NOMO-1 treated with dmso at 0.1 percent for 144 hours (cell line): Measurements from ENCODE around the gene ZNF474.

Experiments
- DNase-seq: peaks from one replicate; lab custom pipeline; 2025; ENCODE audit not compliant: unreplicated experiment; lab: John Stamatoyannopoulos, UW

ZNF474 gene

DNA sequence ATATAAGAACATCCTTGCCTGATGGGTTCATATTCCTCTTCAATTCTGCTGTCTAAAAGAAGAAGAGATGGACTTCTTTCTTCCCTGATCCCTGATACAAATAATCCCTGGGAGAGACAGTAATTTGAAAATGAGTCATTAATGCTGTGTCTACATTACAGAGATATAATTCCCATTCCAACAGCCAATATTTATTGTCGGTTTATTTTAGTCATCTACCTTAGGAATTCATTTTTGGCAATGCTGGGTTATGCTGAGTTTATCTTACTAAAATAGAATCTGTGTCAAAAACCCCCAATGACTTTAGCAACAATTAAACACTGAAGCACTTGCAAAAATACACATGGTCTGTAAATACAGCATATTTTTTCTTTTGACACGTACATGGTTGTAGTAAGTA lies 23.9 kb downstream of the ZNF474 start:
- DNase-seq = no peak

DNA sequence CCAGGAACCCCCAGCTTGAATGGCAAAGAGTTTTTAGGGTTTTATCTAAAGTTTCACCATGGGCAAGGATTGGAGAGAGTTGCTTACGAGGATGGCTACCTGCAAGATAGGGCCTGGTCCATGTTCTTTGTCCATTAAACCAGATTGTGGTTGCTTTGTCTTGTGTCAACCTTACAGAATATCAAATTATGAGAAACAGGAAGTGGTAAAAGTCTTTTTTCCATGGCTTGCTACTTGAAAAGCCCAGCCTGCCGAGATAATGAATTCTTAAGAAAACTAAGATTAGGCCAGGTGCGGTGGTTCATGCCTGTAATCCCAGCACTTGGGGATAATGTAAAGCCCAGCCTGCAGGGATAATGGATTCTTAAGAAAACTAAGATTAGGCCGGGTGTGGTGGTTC lies 24.4 kb downstream of the ZNF474 start:
- no peak for DNase-seq

DNA sequence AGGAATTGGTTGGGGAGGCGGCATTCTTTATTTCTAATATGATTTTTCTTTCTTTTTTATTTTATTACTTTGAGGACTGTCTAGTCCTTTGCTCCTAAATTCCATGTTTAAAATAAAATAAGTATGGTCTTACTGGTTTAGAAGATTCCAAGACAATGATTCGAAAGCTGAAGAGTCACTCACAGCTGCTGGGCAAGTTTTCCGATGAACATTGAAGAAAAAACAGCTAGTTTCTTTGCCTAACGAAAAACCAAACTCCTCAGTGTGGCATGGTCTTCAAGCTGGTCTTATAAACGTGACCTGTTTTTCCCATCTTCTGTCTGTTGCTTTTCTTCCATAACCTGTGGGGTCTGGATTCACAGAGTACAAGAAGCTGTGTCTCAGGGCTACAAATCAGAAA lies 25.1 kb downstream of the ZNF474 start:
- no peak for DNase-seq

DNA sequence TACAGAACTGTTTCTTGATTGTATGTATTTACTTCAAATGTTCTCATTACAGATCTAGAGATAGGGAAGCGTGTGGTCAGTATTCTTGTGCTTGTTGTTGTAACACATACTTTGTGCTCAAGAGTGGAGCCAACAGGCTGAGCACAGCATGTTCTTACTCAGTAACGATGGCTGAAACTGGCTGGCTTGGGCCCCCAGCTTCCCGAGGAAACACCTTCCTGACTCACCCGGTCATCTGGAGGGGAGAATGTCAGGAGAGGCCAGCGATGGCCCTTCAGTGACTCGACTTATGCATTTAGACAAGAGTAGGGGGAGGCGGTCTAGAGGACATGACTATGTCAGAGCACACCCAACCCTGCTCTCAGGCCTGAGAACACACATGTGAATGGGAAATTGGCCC lies 25.6 kb downstream of the ZNF474 start:
- DNase-seq = no peak

DNA sequence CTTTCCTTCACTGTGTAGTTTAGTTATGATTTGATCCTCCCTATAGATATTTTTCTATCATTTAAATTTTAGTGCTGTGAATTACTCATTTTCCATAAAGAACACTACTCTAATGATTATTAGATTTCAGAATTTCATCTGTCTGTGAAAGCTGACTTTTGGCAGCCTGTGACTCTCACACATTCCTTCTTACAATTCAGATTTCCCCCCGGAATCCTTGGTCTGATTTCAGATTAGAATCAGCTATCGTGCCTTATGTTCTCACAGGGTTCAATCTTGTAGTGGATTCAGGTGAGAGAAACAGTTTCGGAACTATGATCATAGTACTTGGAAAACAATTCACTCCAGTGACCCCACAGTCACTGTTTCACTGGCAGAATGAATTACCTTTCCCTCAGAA lies 26.2 kb downstream of the ZNF474 start:
- DNase-seq = no peak

DNA sequence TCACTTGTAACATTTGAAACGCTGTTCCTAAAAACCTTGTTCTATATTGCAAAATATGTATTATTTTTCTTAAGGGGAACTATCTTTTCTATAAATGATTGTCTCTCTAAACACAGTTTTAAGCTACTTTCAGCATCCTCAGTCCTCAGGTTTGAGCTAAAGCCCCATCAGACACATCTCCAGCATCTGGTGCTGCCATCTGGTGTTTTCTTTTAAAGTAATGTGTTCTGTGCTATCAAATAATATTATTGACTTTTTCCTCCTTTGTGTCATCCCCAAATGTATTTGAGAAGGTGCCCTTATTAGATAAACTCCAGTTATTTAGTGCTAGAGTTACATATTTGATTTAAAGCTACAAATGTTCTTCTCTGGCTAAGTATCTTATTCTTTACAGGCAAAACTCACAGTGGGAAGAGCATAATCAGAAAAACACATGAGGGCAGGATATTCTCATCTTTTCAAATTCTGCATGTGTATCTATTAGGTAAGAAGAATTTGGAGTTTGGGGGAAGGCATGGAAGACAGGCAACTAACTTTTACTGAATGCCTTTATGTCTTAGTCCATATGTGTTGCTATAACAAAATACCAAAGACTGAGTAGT lies 27.5 kb downstream of the ZNF474 start:
- no peak for DNase-seq

DNA sequence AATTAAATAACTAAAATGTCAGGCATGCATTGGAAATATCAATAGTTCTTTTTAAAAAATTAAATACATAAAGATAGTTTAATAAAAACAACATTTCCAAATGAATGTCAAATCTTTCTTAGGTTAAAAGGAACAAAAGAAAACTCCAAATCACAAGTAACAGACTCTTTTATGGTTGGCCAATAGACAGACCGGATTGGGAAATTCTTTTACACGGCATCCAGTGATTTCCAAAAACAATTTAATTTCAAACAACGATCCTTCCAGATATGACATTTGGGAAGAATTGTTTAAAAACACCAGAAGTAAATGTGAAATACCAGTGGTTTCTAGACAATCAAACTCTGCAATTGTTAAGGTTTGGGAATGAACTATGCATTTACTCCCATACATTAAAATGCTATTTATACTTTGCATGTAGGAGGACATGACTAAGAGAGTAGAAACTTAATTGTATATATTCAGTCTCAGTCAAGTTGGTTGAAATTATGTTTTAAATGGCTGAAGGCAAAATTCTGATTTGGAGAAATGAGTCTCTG lies 32.8 kb downstream of the ZNF474 start:
- DNase-seq = no peak

DNA sequence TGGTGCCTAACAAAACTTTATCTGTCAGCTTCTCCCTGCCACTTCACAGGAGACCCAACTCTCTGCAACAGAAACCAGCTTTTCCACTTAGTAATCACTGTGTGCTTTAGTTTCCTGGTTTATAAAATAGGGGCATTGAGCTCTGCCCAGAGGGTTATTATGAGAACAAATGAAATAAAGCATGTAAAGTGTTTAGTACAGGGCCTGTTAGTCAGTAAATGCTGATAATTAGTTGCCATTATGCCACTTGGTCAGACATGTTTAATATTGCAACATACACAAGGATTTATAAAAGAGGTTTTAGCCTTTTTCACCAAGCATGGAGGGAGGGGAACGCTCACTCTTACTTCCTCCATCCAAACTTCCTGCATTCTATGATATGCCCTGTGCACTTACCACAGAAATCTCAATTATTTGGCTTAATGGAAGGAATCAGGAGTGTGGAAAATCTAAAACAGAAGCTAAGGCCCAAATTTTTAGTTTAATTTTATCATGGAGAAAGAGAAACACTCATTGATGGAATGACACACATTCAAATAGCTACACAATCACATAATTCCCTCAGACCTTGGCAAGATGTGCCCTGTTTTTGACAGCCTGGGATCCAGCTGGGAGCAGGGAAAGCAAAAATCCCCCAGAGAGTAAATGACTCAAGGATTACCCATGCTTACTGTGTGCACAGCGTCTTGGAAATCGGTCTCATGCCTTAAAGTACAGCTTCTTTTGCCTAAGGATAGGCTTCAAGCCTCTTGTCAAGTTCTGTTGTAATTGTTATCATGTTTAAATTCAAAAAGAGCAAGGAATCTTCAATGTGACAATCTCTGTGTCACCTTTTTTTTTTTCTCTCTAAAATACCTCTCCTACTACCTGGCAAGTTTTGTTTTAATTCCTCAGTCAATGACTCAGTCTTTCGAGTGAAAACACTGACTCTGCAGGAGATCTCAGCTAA lies 34.0 kb downstream of the ZNF474 start:
- DNase-seq = no peak

DNA sequence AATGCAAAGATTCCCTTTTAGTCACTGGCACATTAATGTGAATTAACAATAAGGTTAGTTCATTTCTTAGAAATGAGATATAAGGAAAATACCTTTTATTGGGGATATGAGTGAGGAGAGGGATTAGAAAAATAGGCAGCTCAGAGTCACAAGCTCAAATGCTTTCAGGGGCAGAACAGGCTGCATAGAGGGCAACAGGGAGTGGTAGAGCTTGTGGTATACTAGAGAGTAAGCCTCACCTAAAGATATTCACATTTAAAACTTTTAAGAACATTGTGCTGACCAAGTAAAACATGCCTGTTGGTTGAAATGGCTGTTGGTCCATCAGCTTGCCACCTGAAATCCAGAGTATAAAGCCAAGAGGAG lies 34.7 kb downstream of the ZNF474 start:
- no peak for DNase-seq

DNA sequence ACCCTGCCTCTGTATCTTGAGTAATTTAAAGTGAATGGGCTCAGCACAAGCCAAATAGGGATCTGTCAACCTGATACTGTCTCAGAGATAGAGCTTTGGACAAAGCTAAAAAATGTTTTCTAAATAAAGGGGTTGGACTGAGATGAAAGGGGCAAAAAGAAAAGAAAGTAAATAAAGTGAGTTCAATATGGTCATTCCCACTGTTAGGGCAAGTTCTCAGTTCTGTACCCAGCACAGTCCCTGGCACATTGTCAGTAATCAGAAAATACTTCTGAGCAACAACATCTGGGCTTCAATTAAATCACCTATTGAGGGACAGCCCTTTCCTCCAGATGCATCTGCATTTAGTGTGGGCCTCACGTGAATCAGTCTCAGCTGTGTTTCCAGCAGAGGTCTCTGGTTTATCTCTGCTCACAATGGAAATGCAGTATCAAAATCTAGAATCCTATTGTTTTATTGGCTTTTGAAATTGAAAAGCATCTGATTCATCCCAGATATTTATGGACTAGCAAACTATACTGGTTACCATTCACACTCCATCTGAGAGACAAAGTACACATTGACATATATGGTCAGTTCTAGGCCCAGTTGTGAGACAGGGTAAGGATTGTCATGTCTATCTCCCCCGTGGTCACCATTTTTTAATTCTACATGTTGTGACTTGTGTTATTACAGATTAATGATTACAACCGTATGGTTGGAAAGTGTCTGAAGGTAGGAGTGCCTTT lies 35.6 kb downstream of the ZNF474 start:
- DNase-seq = no peak

DNA sequence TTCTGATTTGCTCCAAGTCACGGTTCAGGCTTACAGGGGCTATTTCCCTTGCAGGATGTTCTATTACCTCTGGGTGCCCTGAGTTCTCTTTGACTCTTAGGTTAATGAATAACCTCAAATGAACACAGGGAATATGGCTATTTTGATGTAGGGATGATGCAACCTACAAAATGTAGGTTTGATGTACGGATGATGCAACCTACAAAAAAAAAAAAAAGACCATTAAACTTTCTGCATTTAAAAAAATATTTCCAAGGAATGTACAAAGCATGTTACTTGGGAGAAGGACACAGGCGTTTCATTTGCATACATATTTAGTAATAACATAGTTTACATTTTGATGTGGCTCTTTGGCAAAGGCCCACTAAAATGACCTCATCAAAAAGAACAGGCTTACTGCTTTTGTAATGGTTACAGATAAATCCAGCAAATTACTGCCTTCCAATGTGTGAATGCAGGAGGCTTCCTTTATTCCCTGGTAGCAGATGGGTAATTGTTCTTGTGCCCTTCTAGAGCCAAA lies 36.3 kb downstream of the ZNF474 start:
- no peak for DNase-seq

DNA sequence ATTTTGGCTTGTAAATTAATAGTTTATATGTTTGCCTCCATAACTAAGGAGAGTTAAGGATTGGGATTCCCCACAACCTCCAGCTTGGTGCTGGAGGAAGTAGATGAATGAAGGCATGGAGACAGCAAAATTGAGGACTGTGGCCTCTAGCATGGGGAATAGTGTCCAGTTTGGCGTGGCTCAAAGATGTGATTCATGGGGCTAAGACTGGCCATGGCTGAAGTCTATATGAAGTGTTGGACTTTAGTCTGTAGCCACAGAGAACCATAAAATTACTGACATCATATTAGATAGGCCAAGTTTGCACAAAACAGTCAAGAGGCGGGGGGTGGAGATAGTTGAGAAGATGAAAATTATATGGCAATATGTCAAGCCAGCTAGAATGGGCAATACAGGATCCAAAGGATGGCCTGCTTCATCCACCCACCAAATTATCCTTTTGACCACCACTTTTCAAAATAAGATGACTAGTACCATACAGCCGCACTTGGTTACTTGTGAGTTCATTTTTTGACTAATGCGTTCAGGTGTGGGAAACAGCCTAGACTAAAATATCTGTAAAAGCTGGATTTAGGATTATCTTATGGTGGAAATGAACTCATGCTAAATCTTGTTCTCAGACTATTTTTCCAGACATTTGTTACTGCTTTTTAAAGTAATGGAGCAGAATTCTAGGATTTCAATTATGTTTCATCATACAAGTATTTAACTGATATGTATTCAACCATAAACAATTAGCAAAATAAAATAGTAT lies 40.2 kb downstream of the ZNF474 start:
- DNase-seq = no peak

DNA sequence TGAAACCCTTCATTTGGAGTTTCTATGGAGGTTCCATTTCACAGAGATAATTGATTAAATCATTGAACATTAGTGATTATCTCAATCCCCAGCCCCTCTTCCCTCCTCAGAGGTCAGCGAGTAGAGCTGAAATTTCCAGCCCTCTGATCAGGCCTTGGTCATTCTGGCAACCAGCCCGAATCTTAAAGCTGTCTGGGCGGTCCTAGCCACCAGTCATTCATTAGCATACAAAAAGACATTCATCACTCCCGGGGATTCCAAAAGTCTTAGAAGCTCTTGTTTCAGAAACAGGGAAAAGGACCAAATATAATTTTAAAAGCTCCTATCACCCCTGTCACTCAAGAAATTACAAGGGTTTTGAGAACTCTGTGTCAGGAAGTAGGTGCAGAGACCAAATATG lies 41.3 kb downstream of the ZNF474 start:
- DNase-seq = no peak

DNA sequence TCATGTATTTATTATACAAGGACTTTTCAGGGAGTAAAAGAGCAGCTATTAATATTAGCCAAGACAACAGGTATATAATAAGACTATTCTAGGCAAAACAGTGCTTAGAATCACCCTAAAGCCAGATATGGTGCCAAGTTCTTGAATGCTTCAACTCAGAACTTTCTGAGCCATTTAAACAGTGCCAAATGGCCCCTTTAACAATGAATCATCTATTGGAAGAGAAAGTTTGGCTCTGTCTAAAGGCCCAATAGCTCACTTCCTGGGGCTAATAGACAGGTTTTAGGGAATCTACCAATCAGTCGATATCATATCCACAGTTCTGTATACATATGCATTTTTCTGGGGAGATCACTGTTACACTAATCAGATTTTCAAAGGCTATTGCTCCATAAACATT lies 42.9 kb downstream of the ZNF474 start:
- no peak for DNase-seq

DNA sequence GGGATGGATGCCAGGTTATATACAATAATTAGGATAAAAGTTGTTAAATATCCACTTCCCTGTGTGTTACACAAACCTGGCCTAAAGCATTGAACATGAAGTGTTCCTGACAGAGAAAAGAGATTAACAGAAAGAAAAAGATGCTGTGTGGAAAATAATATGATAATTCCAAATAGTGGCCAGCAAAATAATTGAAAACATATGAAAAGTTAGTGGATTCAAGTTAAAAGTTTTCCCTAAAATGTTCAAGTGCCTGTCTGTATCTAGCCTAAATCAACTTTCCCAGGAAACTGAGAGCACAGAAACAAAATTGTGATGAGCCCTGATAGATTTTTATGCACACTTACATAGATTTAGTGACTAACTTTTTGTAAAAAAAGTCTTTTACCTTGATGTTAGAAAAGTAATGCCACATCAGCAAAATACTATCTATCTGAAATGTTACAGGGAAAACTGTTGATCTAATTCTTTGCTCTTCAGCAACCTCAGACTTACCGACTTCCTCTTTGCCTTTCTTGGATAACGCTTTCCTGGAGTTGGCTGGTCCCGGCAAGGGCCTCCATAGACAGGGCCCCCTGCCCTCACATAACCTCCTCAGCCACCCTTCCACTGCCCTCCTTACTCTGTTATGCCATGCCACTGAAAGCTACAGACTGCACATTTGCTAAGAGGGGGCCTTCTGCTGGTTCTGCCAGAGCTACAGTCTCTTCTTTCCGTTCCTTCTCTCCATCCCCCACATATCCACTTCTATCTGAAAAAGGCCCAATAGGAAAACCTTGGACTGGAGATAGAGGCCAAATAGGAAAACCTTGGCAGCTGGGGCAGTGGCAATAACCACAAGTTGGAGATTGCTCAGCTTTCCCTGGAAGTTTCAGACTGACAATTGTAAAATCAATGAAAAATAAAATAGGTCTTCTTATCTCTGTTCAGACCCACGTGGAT lies 44.4 kb downstream of the ZNF474 start:
- DNase-seq = no peak

DNA sequence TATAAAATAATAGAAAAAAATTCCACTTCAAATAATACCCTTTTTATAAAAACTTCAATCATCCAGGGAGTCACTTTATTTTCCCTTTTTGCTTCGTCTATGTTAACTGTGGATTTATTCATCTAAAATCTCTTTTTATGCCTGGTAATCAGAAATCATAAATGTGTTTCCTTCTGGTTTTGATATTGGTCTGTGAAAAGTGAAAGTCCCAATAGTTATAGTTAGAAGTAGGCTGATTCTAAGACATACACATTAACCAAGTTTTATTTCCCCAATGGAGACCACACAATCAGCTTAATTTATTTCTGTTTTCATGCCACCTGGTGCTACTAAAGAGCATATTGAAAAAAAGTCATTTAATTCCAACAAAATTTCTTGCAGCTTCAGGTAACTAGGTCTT lies 45.7 kb downstream of the ZNF474 start:
- DNase-seq = no peak

DNA sequence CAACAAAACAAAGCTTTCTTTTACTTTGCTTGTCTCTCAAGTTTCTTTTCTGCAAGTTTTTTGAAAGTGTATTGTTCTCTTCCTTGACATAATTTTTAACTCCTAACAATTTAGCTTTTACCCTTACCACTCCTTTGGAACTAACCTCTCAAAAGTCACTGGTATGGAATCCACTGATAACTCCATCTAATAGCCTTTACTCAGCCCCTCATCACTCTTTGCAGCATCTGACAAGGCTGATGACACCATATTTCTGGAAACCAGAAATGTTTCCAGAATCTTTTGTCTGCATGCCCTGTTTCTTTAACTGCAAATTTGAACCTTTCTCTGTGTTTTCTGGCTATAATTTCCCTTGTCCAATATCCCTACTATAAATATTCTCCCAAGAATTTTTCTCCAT lies 46.5 kb downstream of the ZNF474 start:
- DNase-seq = no peak

DNA sequence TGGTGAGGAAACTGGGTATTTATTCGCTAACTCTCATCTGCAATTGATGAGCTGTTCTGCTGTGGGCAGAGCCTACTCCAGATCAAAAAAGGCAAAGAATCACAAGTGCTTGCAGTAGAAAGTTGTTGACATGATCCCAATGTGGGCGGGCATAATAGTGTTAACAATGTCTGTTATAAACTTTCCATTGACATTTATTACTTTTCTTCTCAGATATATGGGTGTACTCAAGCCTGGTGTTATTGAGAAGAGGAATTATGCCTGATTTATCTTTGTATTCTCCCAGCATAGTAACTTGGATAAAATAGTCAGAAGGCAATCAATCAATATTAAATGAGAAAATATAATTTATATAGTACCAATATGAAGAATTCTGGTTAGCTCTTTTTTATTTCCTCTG lies 47.8 kb downstream of the ZNF474 start:
- no peak for DNase-seq

DNA sequence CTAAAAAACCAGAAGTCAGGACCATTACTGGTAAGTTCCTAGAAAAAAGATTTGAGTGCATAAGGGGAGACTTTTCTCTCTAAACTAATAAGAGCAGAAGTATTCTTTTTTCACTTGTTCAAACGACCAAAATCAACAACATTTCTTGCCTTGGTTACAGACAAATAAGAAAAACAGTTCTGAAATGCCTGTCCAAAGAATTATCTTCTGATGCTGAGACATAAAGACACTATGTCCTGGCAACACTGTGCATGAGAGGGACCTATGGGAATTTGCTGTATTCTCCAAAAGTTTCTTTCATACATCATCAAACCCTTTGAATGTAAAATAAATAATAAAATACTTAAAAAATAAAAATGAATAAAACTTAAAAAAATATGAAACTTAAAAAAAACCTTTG lies 50.4 kb downstream of the ZNF474 start:
- no peak for DNase-seq
